Measurements from ENCODE around the gene NAALADL2.

NAALADL2 gene

DNA sequence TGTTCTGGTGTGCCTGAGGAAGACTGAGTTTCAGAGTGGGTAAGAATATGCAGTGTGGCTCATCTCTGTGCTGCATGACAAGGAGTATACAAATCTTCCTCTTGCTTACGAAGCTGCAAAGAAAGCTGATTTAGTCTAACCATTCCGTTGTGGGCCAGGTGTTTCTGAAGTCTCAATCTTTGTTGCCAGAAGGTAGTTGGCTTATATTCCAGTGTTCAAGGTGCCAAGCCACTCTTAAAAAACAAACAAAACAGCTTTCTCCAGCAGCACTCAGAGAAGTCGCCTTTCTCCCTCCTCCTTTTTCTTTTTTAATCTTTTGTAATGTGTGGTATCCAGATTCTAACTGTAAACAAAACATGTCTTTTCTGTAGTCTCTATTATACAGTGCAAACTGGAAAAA is 872.4 kb downstream of the NAALADL2 start:
- H3K23ac ChIP-seq (ENCODE audit: low read length), result no peak overlapping the region
- H3K9me3 ChIP-seq (ENCODE audit: insufficient read depth, low read depth, low read length), result peaks cover 6% of the 10 kb centered on the region
- DNase-seq, result no peak
- no peak overlapping the region for H2BK5ac ChIP-seq (ENCODE audit: low read depth, low read length, poor library complexity)
- no peak overlapping the region for H3K4me3 ChIP-seq (ENCODE audit: low read depth, low read length)
- H3K36me3 ChIP-seq (ENCODE audit: control insufficient read depth in 1 of 2, insufficient read depth in 2 of 2, low read length in 2 of 2), result peaks cover 0 to 3% of the 10 kb centered on the region in 2 experiments
- WGBS (ENCODE audit: extremely low coverage, insufficient coverage, insufficient read length), result no CpG with 5 or more reads among the region's 3 CpGs
- H4K91ac ChIP-seq (ENCODE audit: low read depth, low read length), result no peak overlapping the region
- H4K8ac ChIP-seq (ENCODE audit: low read depth, low read length), result no peak overlapping the region
- no peak overlapping the region for H2BK12ac ChIP-seq (ENCODE audit: low read length)
- no peak overlapping the region for H3K4ac ChIP-seq (ENCODE audit: low read depth, low read length)
- H3K79me1 ChIP-seq (ENCODE audit: low read length), result no peaks in the 10 kb centered on the region
- H3K79me2 ChIP-seq (ENCODE audit: control insufficient read depth, insufficient read depth, low read length, poor library complexity), result no peaks in the 10 kb centered on the region
- H2AFZ ChIP-seq (ENCODE audit: insufficient read depth, low read length, poor library complexity), result no peak overlapping the region
- H3K14ac ChIP-seq (ENCODE audit: low read length), result no peak overlapping the region
- H4K12ac ChIP-seq (ENCODE audit: low read depth, low read length), result no peak overlapping the region
- no peak overlapping the region for H3K18ac ChIP-seq (ENCODE audit: low read length)
- no peak overlapping the region for H3K27ac ChIP-seq (ENCODE audit: low read depth, low read length)
- H3K27me3 ChIP-seq (ENCODE audit: insufficient read depth, low read length), result no peaks in the 10 kb centered on the region
- H3K4me1 ChIP-seq (ENCODE audit: control insufficient read depth in 1 of 2, insufficient read depth in 2 of 2, low read length in 2 of 2), result no peaks in the 10 kb centered on the region
- no peak overlapping the region for H3K9ac ChIP-seq (ENCODE audit: low read length)
- no peak overlapping the region for H3K4me2 ChIP-seq (ENCODE audit: low read length)
- H2BK120ac ChIP-seq (ENCODE audit: insufficient read depth, low read length, poor library complexity), result no peak overlapping the region
- H2AK5ac ChIP-seq (ENCODE audit: low read length), result no peak overlapping the region

DNA sequence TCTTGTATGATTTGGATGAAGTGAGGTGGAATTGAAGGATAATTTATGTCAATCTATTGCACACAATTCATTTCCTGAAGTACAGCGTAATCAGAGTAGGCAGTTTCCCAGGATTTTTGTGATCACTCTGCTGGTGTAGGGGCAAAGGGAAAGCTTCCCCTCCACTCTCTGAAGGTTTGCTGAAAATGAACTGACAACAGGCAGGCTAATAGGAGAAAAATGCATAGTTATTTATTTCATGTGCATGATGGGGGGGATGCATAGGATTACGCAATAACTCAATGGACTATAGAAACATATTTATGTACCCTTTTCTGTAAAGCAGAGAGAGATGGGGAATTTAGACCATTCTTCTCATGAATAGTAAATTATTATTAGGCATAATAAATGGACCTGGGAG is 872.9 kb downstream of the NAALADL2 start:
- WGBS (ENCODE audit: extremely low coverage, insufficient coverage, insufficient read length), result no CpG with 5 or more reads among the region's 2 CpGs
- Histone ChIP-seq H3K23ac (ENCODE audit: low read length) (no peak overlapping the region), H3K4me2 (ENCODE audit: low read length) (no peak overlapping the region), H3K4me3 (ENCODE audit: low read depth, low read length) (no peak overlapping the region), H3K4ac (ENCODE audit: low read depth, low read length) (no peak overlapping the region), H4K12ac (ENCODE audit: low read depth, low read length) (no peak overlapping the region), H2BK5ac (ENCODE audit: low read depth, low read length, poor library complexity) (no peak overlapping the region), H3K9me3 (ENCODE audit: insufficient read depth, low read depth, low read length) (peaks cover 6% of the 10 kb centered on the region), H2BK12ac (ENCODE audit: low read length) (no peak overlapping the region), H3K79me2 (ENCODE audit: control insufficient read depth, insufficient read depth, low read length, poor library complexity) (no peaks in the 10 kb centered on the region), H2AFZ (ENCODE audit: insufficient read depth, low read length, poor library complexity) (no peak overlapping the region), H3K79me1 (ENCODE audit: low read length) (no peaks in the 10 kb centered on the region), H3K18ac (ENCODE audit: low read length) (no peak overlapping the region), H3K27ac (ENCODE audit: low read depth, low read length) (no peak overlapping the region), H4K91ac (ENCODE audit: low read depth, low read length) (no peak overlapping the region), H3K14ac (ENCODE audit: low read length) (no peak overlapping the region), H4K8ac (ENCODE audit: low read depth, low read length) (no peak overlapping the region), H3K9ac (ENCODE audit: low read length) (no peak overlapping the region), H2BK120ac (ENCODE audit: insufficient read depth, low read length, poor library complexity) (no peak overlapping the region), H3K27me3 (ENCODE audit: insufficient read depth, low read length) (no peaks in the 10 kb centered on the region), H3K4me1 (ENCODE audit: control insufficient read depth in 1 of 2, insufficient read depth in 2 of 2, low read length in 2 of 2) (no peaks in the 10 kb centered on the region), H2AK5ac (ENCODE audit: low read length) (no peak overlapping the region), H3K36me3 (ENCODE audit: control insufficient read depth in 1 of 2, insufficient read depth in 2 of 2, low read length in 2 of 2) (peaks cover 0 to 3% of the 10 kb centered on the region in 2 experiments)
- DNase-seq, result no peak

DNA sequence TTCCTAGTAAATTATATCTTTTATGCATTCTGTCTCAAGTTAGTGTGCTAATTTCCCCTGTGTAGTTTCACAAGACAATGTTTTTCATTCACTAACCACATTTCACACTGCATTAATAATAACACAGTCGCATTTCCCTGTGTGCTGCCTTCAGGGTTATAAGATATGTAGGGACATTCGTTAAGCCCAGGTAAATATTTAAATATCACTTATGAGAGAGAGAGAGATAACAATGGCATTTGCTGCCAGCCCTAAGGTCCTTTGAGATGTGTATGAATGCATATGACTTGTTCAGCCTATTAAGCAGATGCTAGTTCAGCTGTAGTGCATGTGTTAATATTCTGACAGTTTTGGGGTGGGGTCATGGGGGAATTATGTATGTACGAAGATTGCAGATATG is 876.7 kb downstream of the NAALADL2 start:
- Histone ChIP-seq H3K18ac (ENCODE audit: low read length) (no peak overlapping the region), H3K79me2 (ENCODE audit: control insufficient read depth, insufficient read depth, low read length, poor library complexity) (no peaks in the 10 kb centered on the region), H3K14ac (ENCODE audit: low read length) (no peak overlapping the region), H3K23ac (ENCODE audit: low read length) (no peak overlapping the region), H3K4me2 (ENCODE audit: low read length) (no peak overlapping the region), H2BK12ac (ENCODE audit: low read length) (no peak overlapping the region), H3K27ac (ENCODE audit: low read depth, low read length) (no peak overlapping the region), H3K79me1 (ENCODE audit: low read length) (no peaks in the 10 kb centered on the region), H2AFZ (ENCODE audit: insufficient read depth, low read length, poor library complexity) (no peak overlapping the region), H3K9me3 (ENCODE audit: insufficient read depth, low read depth, low read length) (peaks cover 6% of the 10 kb centered on the region), H3K27me3 (ENCODE audit: insufficient read depth, low read length) (no peaks in the 10 kb centered on the region), H4K8ac (ENCODE audit: low read depth, low read length) (no peak overlapping the region), H2BK120ac (ENCODE audit: insufficient read depth, low read length, poor library complexity) (no peak overlapping the region), H4K91ac (ENCODE audit: low read depth, low read length) (no peak overlapping the region), H2AK5ac (ENCODE audit: low read length) (no peak overlapping the region), H4K12ac (ENCODE audit: low read depth, low read length) (no peak overlapping the region), H3K9ac (ENCODE audit: low read length) (no peak overlapping the region), H3K36me3 (ENCODE audit: control insufficient read depth in 1 of 2, insufficient read depth in 2 of 2, low read length in 2 of 2) (peaks cover 0 to 3% of the 10 kb centered on the region in 2 experiments), H3K4me3 (ENCODE audit: low read depth, low read length) (no peak overlapping the region), H3K4me1 (ENCODE audit: control insufficient read depth in 1 of 2, insufficient read depth in 2 of 2, low read length in 2 of 2) (no peaks in the 10 kb centered on the region), H3K4ac (ENCODE audit: low read depth, low read length) (no peak overlapping the region), H2BK5ac (ENCODE audit: low read depth, low read length, poor library complexity) (no peak overlapping the region)
- no CpG with 5 or more reads among the region's 3 CpGs for WGBS (ENCODE audit: extremely low coverage, insufficient coverage, insufficient read length)
- DNase-seq, result no peak

DNA sequence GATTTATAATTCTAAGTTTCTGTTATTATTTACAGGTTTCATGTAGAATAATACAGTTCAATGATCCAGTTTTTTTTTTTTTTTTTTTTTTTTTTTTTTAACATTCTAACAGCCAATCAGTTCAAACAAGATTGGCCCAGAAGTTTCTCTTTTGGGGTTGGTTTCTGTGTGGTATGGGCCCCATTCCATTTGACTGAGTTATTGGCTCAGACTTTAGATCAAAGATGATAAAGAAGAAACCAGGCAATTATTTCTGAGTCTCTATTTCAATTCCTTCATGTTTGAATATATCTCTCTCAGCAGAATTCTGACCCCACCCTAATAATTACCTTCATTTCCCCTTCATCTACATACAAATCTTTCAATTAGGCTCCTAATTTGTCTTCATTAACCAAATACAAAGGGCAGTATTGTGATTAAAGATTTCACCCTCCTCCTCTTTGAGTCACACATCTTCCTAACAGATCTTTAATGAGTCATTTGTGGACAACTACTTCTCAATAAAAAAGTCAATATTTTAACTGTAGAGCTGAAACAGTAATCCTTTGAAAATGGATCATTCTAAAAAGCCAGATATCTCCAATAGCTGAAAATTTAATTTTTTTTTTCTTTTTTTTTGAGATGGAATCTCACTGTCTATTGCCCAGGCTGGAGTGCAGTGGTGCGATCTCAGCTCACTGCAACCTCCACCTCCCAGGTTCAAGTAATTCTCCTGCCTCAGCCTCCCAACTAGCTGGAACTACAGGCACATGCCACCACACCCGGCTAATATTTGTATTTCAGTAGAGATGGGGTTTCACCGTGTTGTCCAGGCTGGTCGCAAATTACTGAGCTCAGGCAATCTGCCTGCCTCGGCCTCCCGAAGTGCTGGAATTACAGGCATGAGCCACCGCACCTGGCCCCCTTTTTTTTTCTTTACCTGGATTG is 878.8 kb downstream of the NAALADL2 start:
- H3K14ac ChIP-seq (ENCODE audit: low read length), result no peak overlapping the region
- H2BK5ac ChIP-seq (ENCODE audit: low read depth, low read length, poor library complexity), result no peak overlapping the region
- peaks cover 0 to 3% of the 10 kb centered on the region in 2 experiments for H3K36me3 ChIP-seq (ENCODE audit: control insufficient read depth in 1 of 2, insufficient read depth in 2 of 2, low read length in 2 of 2)
- no peaks in the 10 kb centered on the region for H3K79me1 ChIP-seq (ENCODE audit: low read length)
- no peak overlapping the region for H2BK120ac ChIP-seq (ENCODE audit: insufficient read depth, low read length, poor library complexity)
- H3K27me3 ChIP-seq (ENCODE audit: insufficient read depth, low read length), result no peaks in the 10 kb centered on the region
- no peak overlapping the region for H2BK12ac ChIP-seq (ENCODE audit: low read length)
- no peak overlapping the region for H3K23ac ChIP-seq (ENCODE audit: low read length)
- H3K18ac ChIP-seq (ENCODE audit: low read length), result no peak overlapping the region
- no peak overlapping the region for H3K27ac ChIP-seq (ENCODE audit: low read depth, low read length)
- no peak overlapping the region for H4K91ac ChIP-seq (ENCODE audit: low read depth, low read length)
- no peak overlapping the region for H2AFZ ChIP-seq (ENCODE audit: insufficient read depth, low read length, poor library complexity)
- no peak overlapping the region for H4K12ac ChIP-seq (ENCODE audit: low read depth, low read length)
- no peak overlapping the region for H4K8ac ChIP-seq (ENCODE audit: low read depth, low read length)
- no peak overlapping the region for H3K4ac ChIP-seq (ENCODE audit: low read depth, low read length)
- H3K4me1 ChIP-seq (ENCODE audit: control insufficient read depth in 1 of 2, insufficient read depth in 2 of 2, low read length in 2 of 2), result no peaks in the 10 kb centered on the region
- H3K9me3 ChIP-seq (ENCODE audit: insufficient read depth, low read depth, low read length), result peaks cover 6% of the 10 kb centered on the region
- WGBS (ENCODE audit: extremely low coverage, insufficient coverage, insufficient read length), result no CpG with 5 or more reads among the region's 7 CpGs
- H2AK5ac ChIP-seq (ENCODE audit: low read length), result no peak overlapping the region
- DNase-seq, result peak in 1 of 2 donors; percentile 34
- H3K4me3 ChIP-seq (ENCODE audit: low read depth, low read length), result no peak overlapping the region
- H3K4me2 ChIP-seq (ENCODE audit: low read length), result no peak overlapping the region
- no peak overlapping the region for H3K9ac ChIP-seq (ENCODE audit: low read length)
- no peaks in the 10 kb centered on the region for H3K79me2 ChIP-seq (ENCODE audit: control insufficient read depth, insufficient read depth, low read length, poor library complexity)

Data from trophoblast cell (in vitro differentiated cells and primary cell).